ENCODE data around the gene NET1. TPM values are rescaled to one million over a fixed set of nuclear protein-coding genes. Genes with fewer than 3 reads are reported as not detected.

NET1 gene
- total RNA-seq, 4 donors from 2014 or later, result 64.3 to 124 (median 77.2) TPM

DNA sequence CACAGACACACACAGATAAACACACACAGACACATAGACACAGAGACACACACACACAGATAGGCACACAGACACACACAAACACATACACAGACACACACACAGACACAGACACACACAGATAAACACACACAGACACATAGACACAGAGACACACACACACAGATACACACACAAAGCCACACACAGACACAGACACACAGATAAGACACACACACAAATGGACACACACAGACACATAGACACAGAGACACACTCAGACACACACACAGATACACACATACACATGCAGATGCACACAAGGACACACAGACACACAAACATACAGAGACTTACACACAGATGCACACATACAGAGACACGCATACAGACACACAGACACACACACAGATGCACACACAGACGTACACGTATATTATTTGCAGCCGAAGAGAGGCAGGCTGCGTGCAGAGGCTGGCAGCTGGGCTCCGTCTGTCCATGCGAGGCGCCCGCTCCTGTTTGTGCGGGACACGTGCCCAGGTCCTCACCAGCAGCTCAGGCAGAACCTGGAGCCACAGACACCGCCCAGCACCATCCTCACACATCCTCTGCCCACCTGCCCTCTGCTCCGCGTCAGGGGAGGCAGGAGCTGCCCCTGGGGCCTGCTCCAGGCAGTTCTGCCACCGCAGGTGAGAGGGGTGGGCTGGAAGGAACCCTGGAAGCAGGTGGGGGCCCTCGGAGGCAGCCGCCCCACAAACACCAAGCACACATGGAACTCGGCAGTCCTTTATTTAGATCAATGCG is 85.8 kb downstream of the NET1 start:
- DNase-seq (ENCODE audit: low spot score in 2 of 2), result no peak
- WGBS, 2 donors, result 78% methylated on average over 19 of the region's 19 CpGs
- intact Hi-C loops (cut with DNase I; ENCODE audit: low total_unique reads), result no loop called here
- H3K4me3 ChIP-seq (ENCODE audit: low read depth, poor library complexity, severe bottlenecking), result peak overlapping the region; percentile 8
- TF ChIP-seq POLR2A (IDR thresholded peaks at IDR 0.05) (no peak), CTCF (IDR thresholded peaks at IDR 0.05) (no peak)

DNA sequence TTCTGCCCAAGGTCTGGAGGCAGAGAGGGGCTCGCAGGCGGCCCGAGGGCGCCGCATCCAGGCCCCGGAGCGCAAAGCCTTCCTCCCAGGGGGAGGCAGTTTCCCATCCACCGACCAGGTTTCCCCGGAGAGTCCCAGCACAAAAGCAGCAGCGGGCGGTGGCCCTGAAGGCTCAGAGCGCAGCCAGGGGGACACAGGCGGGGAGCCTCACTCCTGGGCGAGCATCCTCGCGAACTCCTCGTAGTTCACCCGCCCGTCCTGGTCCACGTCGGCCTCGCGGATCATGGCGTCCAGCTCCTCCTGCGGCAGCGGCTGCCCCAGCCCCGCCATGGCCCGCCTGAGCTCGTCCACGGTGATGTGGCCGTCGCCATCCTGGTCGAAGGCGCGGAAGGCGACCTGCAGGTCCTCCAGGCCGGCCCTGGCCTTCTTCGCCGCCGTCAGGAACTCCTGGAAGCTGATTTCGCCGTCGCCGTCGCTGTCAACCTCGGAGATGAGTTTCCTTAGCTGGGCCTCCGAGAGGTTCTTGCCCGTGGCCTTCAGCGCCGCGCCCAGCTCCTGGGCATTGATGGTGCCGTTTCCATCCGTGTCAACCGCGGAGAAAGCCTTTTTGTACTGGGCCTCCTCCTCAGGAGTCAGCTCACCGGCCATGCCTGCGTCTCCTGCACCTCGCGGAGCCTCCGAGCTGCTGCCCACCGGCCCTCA is 86.6 kb downstream of the NET1 start:
- DNase-seq (ENCODE audit: low spot score in 2 of 2), result no peak
- intact Hi-C loops (cut with DNase I; ENCODE audit: low total_unique reads), result no loop called here
- TF ChIP-seq CTCF (IDR thresholded peaks at IDR 0.05) (no peak), POLR2A (IDR thresholded peaks at IDR 0.05) (no peak)
- 88 to 92% methylated on average over 57 to 61 of the region's 61 CpGs for WGBS, 2 donors
- peak overlapping the region; percentile 8 for H3K4me3 ChIP-seq (ENCODE audit: low read depth, poor library complexity, severe bottlenecking)

DNA sequence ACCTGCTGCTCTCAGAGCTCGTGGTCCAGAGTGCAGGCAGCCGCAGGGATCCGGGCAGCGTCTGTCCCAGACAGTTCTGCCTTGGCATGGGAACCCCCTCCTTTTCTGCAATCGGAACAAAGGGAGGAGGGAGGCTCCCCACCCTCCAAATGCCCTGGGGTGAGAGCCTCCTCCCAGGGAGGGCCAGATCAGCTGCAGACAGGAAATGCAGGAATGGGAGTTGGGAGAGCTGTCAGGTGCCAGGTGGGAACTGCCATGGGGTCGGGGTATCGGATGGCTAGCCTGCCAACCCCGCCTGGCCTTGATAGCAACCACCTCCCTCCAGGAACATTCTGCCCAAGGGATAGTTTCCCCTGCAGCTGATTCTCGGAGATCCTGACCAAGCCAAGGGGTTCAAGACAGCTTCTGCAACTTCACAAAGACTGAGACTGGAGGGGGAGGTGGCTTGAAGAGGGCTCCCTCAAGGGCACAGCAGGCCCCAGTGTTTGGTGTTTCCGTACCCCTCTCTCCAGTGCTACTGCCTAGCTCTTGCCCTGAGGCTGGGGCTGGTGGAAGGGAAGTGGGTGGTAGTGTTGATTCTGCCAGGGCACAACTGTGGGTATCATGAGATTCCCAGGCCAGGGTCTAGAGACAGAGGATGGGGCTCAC is 87.3 kb downstream of the NET1 start, which contains the start of gene CALML5:
CALML5 (minus strand) TSS at position 78 of the 648 bp plus-strand sequence. CDS start 132 bp downstream, outside the sequence.
- WGBS, 2 donors, result 50 to 52% methylated on average over 10 of the region's 10 CpGs
- peak within 1 kb of the TSS; percentile 8 for H3K4me3 ChIP-seq (ENCODE audit: low read depth, poor library complexity, severe bottlenecking)
- intact Hi-C loops (cut with DNase I; ENCODE audit: low total_unique reads), result no loop called here
- TF ChIP-seq POLR2A (IDR thresholded peaks at IDR 0.05) (no peak), CTCF (IDR thresholded peaks at IDR 0.05) (no peak)
- no peak for DNase-seq (ENCODE audit: low spot score in 2 of 2)

GRCh38 chr10:5500162-5500670 is 87.9 kb downstream of the NET1 start:
- TF ChIP-seq CTCF (IDR thresholded peaks at IDR 0.05), result no peak
- no peak for TF ChIP-seq POLR2A (IDR thresholded peaks at IDR 0.05)
- 93 to 94% methylated on average over 7 of the region's 7 CpGs for WGBS, 2 donors
- intact Hi-C loops (cut with DNase I; ENCODE audit: low total_unique reads), result no loop called here
- DNase-seq (ENCODE audit: low spot score in 2 of 2), result no peak
- no peak overlapping the region for H3K4me3 ChIP-seq (ENCODE audit: low read depth, poor library complexity, severe bottlenecking)

GRCh38 chr10:5500910-5501309 is 88.6 kb downstream of the NET1 start:
- WGBS, 2 donors, result 62 to 85% methylated on average over 5 of the region's 5 CpGs
- DNase-seq (ENCODE audit: low spot score in 2 of 2), result no peak
- intact Hi-C loops (cut with DNase I; ENCODE audit: low total_unique reads), result no loop called here
- no peak overlapping the region for H3K4me3 ChIP-seq (ENCODE audit: low read depth, poor library complexity, severe bottlenecking)
- TF ChIP-seq POLR2A (IDR thresholded peaks at IDR 0.05) (no peak), CTCF (IDR thresholded peaks at IDR 0.05) (no peak)

Data from lower leg skin (tissue), 4 donors.